ENCODE data around the gene HTR4. TPM values are rescaled to one million over a fixed set of nuclear protein-coding genes. Genes with fewer than 3 reads are reported as not detected.

Gene HTR4
- total RNA-seq, 4 donors from 2014 or later = 0.25 to 1.2 (median 1.0) TPM; not detected in 1

GRCh38 chr5:148499452-148499851 is 154.9 kb downstream of the HTR4 start:
- no peak overlapping the region for H3K4me3 ChIP-seq (ENCODE audit: low read depth, poor library complexity, severe bottlenecking)
- TF ChIP-seq, protein P1, sequence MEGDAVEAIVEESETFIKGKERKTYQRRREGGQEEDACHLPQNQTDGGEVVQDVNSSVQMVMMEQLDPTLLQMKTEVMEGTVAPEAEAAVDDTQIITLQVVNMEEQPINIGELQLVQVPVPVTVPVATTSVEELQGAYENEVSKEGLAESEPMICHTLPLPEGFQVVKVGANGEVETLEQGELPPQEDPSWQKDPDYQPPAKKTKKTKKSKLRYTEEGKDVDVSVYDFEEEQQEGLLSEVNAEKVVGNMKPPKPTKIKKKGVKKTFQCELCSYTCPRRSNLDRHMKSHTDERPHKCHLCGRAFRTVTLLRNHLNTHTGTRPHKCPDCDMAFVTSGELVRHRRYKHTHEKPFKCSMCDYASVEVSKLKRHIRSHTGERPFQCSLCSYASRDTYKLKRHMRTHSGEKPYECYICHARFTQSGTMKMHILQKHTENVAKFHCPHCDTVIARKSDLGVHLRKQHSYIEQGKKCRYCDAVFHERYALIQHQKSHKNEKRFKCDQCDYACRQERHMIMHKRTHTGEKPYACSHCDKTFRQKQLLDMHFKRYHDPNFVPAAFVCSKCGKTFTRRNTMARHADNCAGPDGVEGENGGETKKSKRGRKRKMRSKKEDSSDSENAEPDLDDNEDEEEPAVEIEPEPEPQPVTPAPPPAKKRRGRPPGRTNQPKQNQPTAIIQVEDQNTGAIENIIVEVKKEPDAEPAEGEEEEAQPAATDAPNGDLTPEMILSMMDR (IDR thresholded peaks at IDR 0.05) = no peak
- TF ChIP-seq POLR2A (IDR thresholded peaks at IDR 0.05) = no peak
- DNase-seq (ENCODE audit: low spot score in 2 of 2) = no peak
- WGBS, 2 donors = 100% methylated on average over 1 of the region's 1 CpG
- intact Hi-C loops (cut with DNase I; ENCODE audit: low total_unique reads) = no loop called here

DNA sequence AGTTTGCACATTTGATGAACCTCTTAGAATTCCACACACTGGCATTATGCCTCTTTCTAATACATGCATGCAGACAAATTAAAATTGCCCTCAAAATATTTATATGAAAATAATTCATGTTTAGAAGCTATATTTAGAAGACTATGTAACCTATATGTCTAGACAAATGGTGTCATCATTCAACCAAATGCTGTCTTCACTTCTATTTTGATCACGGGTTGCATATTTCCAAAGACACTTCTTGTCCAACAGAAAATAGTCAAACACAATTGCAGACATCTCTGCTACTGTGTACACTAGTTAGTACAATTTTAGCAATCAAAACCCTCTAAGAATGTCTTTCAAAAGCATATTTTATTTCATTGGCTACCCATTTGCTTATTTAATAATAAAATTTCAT is 156.6 kb downstream of the HTR4 start:
- no peak for DNase-seq (ENCODE audit: low spot score in 2 of 2)
- no peak overlapping the region for H3K4me3 ChIP-seq (ENCODE audit: low read depth, poor library complexity, severe bottlenecking)
- no peak for TF ChIP-seq POLR2A (IDR thresholded peaks at IDR 0.05)
- WGBS, 2 donors = 84 to 92% methylated on average over 1 of the region's 1 CpG
- intact Hi-C loops (cut with DNase I; ENCODE audit: low total_unique reads) = no loop called here

DNA sequence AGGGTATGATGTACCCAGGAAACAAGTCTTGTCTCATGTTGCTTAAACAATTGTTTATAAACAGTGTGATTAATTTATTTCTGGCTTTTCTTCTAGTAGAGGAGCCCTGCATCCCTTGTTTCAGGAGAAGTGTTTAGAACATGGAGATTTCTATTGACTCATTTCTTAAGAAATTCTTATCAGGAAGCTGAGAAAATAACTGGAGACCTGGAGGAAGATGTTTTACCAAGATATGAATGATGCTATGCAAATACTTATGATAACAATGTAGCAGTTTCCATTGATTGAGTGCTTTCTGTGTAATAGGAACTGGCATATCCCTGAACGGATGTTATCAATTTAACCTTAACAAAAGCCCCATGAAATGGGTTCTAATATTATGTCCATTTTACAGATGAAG is 162.0 kb downstream of the HTR4 start:
- TF ChIP-seq, protein P1 (IDR thresholded peaks at IDR 0.05) = no peak
- no peak for TF ChIP-seq POLR2A (IDR thresholded peaks at IDR 0.05)
- WGBS, 2 donors = 85 to 89% methylated on average over 1 of the region's 1 CpG
- DNase-seq (ENCODE audit: low spot score in 2 of 2) = no peak
- no peak overlapping the region for H3K4me3 ChIP-seq (ENCODE audit: low read depth, poor library complexity, severe bottlenecking)
- intact Hi-C loops (cut with DNase I; ENCODE audit: low total_unique reads) = no loop called here

- DNase-seq (ENCODE audit: low spot score in 2 of 2) = no peak
- TF ChIP-seq, protein P1 (IDR thresholded peaks at IDR 0.05) = no peak
- no peak for TF ChIP-seq POLR2A (IDR thresholded peaks at IDR 0.05)
- 38 to 69% methylated on average over 6 of the region's 6 CpGs for WGBS, 2 donors
- intact Hi-C loops (cut with DNase I; ENCODE audit: low total_unique reads) = no loop called here
- H3K4me3 ChIP-seq (ENCODE audit: low read depth, poor library complexity, severe bottlenecking) = no peak overlapping the region
Observed at GRCh38 chr5:148491793-148492184, 162.5 kb downstream of the HTR4 start.

DNA sequence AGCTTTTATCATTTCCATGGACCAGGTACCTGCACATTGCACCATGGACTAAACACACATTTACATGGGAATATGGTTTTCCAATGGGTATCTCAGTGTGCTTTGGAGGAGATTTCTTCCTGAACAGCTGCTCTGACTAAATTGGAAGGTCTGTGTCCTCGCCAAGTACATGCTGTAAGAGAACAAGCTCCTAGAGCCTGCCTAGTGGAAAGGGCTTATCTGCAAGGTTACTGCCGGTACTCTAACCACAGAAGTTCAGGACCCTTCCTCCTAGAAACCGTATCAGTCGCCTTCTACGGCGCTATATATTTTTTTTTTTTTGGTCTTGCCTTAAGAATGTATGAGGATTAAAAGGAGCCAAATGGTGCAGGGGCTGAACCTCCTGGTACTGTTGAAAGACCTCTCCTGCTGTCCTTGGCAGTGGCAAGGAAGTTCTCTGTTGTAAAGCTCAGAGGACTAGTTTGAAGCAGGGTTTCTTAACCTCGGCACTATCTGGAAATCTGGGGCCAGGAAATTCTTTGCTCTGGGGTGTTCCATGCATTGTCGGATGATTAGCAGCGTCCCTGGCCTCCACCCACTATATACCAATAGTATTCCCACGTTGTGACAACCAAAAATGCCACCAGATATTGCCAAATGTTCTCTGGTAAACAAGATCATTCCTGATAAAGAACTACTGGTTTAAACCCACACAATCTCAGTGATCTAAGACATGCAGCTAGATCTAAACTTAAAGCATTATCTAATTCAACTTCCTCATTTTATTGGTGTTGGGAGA is 163.1 kb downstream of the HTR4 start:
- TF ChIP-seq, protein P1 (IDR thresholded peaks at IDR 0.05) = no peak
- TF ChIP-seq POLR2A (IDR thresholded peaks at IDR 0.05) = no peak
- intact Hi-C loops (cut with DNase I; ENCODE audit: low total_unique reads) = no loop called here
- WGBS, 2 donors = 37 to 46% methylated on average over 10 of the region's 10 CpGs

GRCh38 chr5:148488757-148489156 is 165.6 kb downstream of the HTR4 start:
- H3K4me3 ChIP-seq (ENCODE audit: low read depth, poor library complexity, severe bottlenecking) = no peak overlapping the region
- intact Hi-C loops (cut with DNase I; ENCODE audit: low total_unique reads) = no loop called here
- no peak for TF ChIP-seq POLR2A (IDR thresholded peaks at IDR 0.05)
- TF ChIP-seq, protein P1 (IDR thresholded peaks at IDR 0.05) = no peak
- WGBS, 2 donors = 64 to 67% methylated on average over 2 of the region's 2 CpGs
- no peak for DNase-seq (ENCODE audit: low spot score in 2 of 2)

More for the DNA sequence above, 163.1 kb downstream of the HTR4 start:
- no peak for DNase-seq (ENCODE audit: low spot score in 2 of 2)
- no peak overlapping the region for H3K4me3 ChIP-seq (ENCODE audit: low read depth, poor library complexity, severe bottlenecking)

Data from lower leg skin (tissue), 4 donors.